ENCODE data around the gene TUG1.

Gene TUG1

DNA sequence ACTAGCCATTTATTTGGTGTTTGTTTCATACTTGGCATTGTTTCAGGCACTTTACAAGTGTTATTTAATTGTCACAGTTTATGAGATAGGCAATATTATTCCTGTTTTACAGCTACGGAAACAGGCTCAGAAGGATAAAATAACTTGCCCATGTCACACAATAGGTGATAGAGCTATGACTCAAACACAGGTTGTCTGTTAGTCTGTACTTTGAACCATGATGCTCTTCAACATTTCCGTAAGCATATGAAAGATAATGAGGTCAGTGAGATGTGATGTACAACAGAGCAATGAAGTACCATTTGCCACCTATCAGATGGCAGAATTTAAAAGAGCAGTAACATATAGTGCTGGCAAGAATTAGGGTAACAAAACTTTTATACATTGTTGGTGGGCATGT lies 15.3 kb downstream of the TUG1 start:
- no peak overlapping the region for H3K27ac ChIP-seq
- TF ChIP-seq CTCF (IDR thresholded peaks at IDR 0.05) (no peak), ZFX (IDR thresholded peaks at IDR 0.05; ENCODE audit: borderline replicate concordance) (no peak)

DNA sequence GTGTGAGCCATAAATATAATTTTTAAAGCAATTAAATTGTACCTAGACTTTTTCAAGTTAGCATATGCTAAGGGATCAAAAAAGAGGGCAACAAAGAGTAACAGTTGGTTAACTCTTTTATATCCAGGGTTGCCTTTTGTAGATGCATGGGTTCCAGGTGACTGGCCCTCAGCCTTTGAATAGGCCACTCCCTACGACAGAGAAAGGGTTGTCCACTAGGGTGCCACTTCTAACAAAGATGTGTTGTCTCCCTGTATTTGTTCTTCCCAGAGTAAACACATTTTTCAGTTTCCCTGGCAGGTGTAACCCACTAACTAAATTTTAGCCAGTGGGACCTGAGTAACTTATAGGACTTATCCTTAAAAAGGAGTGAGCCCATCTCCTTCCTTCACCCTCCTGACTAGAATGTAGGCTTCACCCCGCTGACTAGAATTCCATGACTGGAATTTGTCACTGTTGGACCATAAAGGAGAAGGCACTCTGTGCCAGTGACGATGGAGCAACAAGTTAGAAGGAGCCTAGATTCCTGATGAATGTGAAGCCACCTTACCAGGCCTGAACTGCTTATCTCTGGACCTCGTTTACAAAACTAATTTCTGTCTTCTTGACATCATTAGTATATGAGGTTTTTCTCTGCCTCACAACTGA lies 16.6 kb downstream of the TUG1 start:
- H3K27ac ChIP-seq = no peak overlapping the region
- TF ChIP-seq ZFX (IDR thresholded peaks at IDR 0.05; ENCODE audit: borderline replicate concordance) (no peak), CTCF (IDR thresholded peaks at IDR 0.05) (no peak)

- H3K27ac ChIP-seq = no peak overlapping the region
- TF ChIP-seq ZFX (IDR thresholded peaks at IDR 0.05; ENCODE audit: borderline replicate concordance) (no peak), CTCF (IDR thresholded peaks at IDR 0.05) (no peak)
These were observed 20.4 kb downstream of the TUG1 start for GRCh38 chr22:30989474-30989873.

- no peak overlapping the region for H3K27ac ChIP-seq
- no peak for TF ChIP-seq ZFX (IDR thresholded peaks at IDR 0.05; ENCODE audit: borderline replicate concordance)
- TF ChIP-seq CTCF (IDR thresholded peaks at IDR 0.05) = no peak
These were observed 21.6 kb downstream of the TUG1 start for GRCh38 chr22:30990690-30991089.

DNA sequence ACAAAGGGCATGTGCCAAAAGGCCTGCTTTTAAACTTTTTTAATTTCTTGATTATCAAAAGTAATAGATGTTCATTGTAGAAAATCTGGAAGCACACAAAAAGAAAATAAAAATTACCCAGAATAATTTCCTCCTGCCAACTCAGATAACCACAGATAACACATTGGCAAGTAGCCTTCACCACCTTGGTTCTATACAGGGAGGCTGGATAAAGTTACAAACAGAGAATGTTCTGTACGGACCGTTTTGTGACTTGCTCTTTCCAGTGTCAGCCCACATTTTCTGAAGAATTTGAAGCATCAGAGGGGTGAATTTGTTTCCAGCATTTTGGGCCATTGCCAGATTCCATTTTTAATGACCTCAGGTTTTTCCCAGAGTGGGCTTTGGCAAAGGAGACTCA lies 23.5 kb downstream of the TUG1 start:
- no peak for TF ChIP-seq ZFX (IDR thresholded peaks at IDR 0.05; ENCODE audit: borderline replicate concordance)
- no peak for TF ChIP-seq CTCF (IDR thresholded peaks at IDR 0.05)
- no peak overlapping the region for H3K27ac ChIP-seq

- H3K27ac ChIP-seq = no peak overlapping the region
- TF ChIP-seq CTCF (IDR thresholded peaks at IDR 0.05) (no peak), ZFX (IDR thresholded peaks at IDR 0.05; ENCODE audit: borderline replicate concordance) (no peak)
These were observed 25.9 kb downstream of the TUG1 start for GRCh38 chr22:30994960-30995359.

DNA sequence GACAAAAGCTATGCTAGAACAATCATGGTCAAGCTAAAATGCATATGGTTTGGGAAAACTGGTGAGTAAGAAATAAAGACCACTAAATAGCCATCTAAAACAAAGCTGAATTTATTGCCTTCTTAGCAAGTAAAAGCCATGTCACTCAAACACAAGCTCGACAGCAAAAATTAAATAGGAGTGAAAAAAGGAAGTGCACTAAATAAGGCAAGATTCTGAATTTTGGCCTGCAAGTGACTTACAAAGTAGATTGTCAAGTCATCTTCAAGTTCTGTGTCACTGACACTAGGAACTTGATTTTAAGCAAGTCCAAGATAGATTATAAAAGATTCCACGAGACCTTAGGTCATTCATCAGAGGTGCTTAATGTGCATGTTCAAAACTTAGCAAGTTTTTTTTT lies 27.4 kb downstream of the TUG1 start:
- no peak overlapping the region for H3K27ac ChIP-seq
- TF ChIP-seq ZFX (IDR thresholded peaks at IDR 0.05; ENCODE audit: borderline replicate concordance) = no peak
- no peak for TF ChIP-seq CTCF (IDR thresholded peaks at IDR 0.05)
